RWPE1 (cell line): ENCODE results near the gene SHLD1.

Experiments
- CTCF ChIA-PET: fragments of 350-600 bp; sonication (Branson Sonifier 250); formaldehyde crosslinking; extraction: SDS; loops from one replicate; lab custom pipeline; 2021; lab: Yijun Ruan, JAX
- POLR2A ChIA-PET: fragments of 400-600 bp; formaldehyde crosslinking; extraction: SDS; loops from one replicate; lab custom pipeline; 2020; ENCODE audit warnings: antibody characterized with exemption; ENCODE audit not compliant: low non-redundant PET; lab: Yijun Ruan, JAX
- DNase-seq: peaks from one replicate; pipeline ENCODE4 v3.0.0; 2012; ENCODE audit warnings: low spot score
- H3K27ac ChIP-seq: fragments of 450-650 bp; 2 replicates; pipeline ENCODE4 v1.5.1; 2017
- CTCF ChIP-seq: fragments of 450-650 bp; conservative IDR thresholded peaks from 2 replicates; pipeline ENCODE4 v1.5.1; 2017; ENCODE audit warnings: low read depth, mild to moderate bottlenecking

The SHLD1 gene

GRCh38 chr20:5785146-5785545, 34.9 kb downstream of the SHLD1 start:
- DNase-seq: peak; percentile 49
- H3K27ac ChIP-seq: peak overlapping the region; percentile 20; the same call in 1 of the 2 replicates
- no peak for TF ChIP-seq CTCF
- ChIA-PET CTCF (interaction anchor here (0.6 to 1.3 kb wide), 3 partner anchors 8 to 228 kb away, joined by 3 to 6 read pairs (median 3); no protein-coding TSS in a partner anchor), POLR2A (no interaction called here)

- ChIA-PET POLR2A (no interaction called here), CTCF (interaction anchor here (0.6 to 2.6 kb wide), 17 partner anchors 13 to 668 kb away, joined by 3 to 52 read pairs (median 5); no protein-coding TSS in a partner anchor)
- no peak overlapping the region for H3K27ac ChIP-seq
- DNase-seq: no peak
- TF ChIP-seq CTCF: no peak
Observed at GRCh38 chr20:5786930-5787795, 37.0 kb downstream of the SHLD1 start.

GRCh38 chr20:5787796-5788165, 37.6 kb downstream of the SHLD1 start:
- no peak for TF ChIP-seq CTCF
- no peak overlapping the region for H3K27ac ChIP-seq
- DNase-seq: no peak
- ChIA-PET POLR2A (no interaction called here), CTCF (interaction anchor here (0.5 to 2.6 kb wide), 30 partner anchors 9 to 669 kb away, joined by 3 to 52 read pairs (median 4); no protein-coding TSS in a partner anchor)

- POLR2A ChIA-PET: no interaction called here
- no peak overlapping the region for H3K27ac ChIP-seq
- CTCF ChIA-PET: interaction anchor here (0.5 to 2.6 kb wide), 28 partner anchors 10 to 259 kb away, joined by 3 to 52 read pairs (median 4); no protein-coding TSS in a partner anchor
- DNase-seq: peak; percentile 82
- TF ChIP-seq CTCF: peak; percentile 96
Observed at GRCh38 chr20:5788385-5788895, 38.2 kb downstream of the SHLD1 start.

DNA sequence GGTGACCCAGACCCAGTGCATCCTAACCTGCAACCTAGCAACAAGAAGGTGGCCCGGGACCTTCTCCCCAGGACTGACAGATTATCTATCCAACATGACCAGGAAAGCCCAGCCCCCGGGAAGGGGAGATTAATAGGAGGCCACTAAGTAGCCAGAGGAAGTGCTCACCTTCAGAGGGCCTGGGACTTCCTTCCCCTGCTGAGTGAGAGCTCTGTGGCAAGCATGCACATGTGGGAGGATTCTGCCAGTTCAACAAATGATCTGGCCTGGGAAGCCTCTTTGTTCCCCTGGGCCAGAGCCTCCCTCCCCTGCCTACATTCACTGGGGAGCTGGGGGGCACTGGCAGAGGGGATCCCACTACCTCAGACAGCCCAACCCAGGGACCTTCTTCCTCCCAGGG, 39.6 kb downstream of the SHLD1 start:
- POLR2A ChIA-PET: no interaction called here
- no peak overlapping the region; the same call in 1 of the 2 replicates for H3K27ac ChIP-seq
- CTCF ChIA-PET: no interaction called here

More for the DNA sequence above, 39.6 kb downstream of the SHLD1 start:
- TF ChIP-seq CTCF: no peak
- DNase-seq: no peak
